Skin of body (tissue), 2 donors: ENCODE measurements around the gene DCUN1D4. TPM values are rescaled to one million over a fixed set of nuclear protein-coding genes. Genes with fewer than 3 reads are reported as not detected.
A peak's percentile ranks its signal among the peaks of the same experiment; 100 is the strongest.
"Not testable (repeated sequence)": the region's sequence is repeated elsewhere in the genome, so short reads cannot be mapped to it uniquely, and the experiment has no call there.

Experiments used
- DNase-seq: peaks from one replicate; lab custom pipeline; 2025; lab: John Stamatoyannopoulos, UW
- total RNA-seq: library from RNA; depleted of rRNA; stranded (reverse); fragments of >200 nt; gene quantifications from one replicate; pipeline ENCODE4 v1.2.3, GENCODE V29; 2014

Gene DCUN1D4
- total RNA-seq, 1 donor from 2014 or later: 31.9 TPM

DNA sequence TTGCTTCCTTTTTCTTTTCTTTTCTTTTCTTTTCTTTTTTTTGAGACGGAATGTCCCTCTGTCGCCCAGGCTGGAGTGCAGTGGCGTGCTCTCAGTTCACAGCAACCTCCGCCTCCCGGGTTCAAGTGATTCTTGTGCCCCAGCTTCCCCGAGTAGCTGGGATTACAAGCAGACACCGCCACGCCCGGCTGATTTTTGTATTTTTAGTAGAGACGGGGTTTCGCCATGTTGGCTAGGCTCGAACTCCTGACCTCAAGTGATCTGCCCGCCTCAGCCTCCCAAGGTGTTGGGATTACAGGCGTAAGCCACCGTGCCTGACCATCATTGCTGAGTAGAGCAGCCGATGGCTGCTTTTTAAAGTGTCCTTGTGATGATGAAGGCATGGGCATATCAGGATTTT is 50.4 kb downstream of the DCUN1D4 start:
- DNase-seq: not testable (repeated sequence)

DNA sequence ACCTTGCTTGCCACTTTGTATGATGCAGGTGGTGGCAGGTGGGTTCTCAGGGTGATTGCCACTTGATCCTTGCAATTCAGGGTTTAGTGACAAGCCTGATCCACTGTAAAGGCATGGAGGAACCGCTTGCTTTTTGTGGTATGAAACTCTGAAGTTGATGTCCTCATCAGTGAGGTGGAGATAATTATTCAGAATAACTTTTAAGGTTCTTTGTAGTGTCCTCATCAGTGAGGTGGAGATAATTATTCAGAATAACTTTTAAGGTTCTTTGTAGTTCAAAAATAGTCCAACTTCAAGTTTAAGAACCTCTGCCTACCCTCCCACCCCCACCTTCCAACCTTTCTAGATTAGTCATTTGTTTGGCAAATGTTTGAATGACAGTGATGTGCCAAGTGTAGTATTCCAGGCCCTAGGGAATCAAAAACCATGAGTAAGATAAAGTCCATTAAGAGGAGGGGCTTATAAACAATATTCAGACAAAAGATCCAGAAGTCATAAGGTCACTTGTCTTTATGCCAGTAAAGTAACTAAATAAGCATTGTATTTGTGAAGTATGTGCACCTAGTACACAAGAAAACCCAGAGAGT is 51.2 kb downstream of the DCUN1D4 start:
- no peak for DNase-seq

GRCh38 chr4:51895158-51895557 is 52.2 kb downstream of the DCUN1D4 start:
- DNase-seq: no peak

DNA sequence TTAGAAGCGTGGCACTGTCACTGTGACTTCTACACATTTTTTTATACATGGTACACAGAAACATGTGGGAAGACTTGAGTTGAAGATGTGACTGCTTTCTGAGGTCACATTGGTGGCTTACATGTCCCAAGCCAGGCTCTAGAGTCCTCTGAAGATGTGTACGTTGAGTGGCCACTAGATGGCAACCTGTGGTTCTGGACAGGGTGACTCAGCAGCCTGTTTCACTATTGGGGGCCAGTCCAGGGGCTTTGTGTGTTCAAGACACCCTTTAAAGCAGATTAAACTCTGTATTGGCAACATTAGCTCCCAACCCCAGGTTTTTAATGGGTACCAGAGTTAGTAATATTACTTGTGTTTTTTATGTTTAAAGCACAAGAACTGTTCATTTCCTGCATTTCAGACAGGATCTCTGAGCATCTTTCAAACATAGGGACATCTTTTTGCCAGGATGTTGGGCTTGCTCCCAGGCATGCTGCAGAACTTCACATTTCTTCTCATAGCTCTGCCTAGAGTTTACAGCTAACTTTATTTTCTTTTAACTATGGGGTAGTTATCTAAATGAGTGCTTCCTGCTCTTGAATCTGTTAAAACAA is 53.0 kb downstream of the DCUN1D4 start:
- DNase-seq: peak; percentile 37

- DNase-seq: no peak
Observed at GRCh38 chr4:51901363-51901762, 58.4 kb downstream of the DCUN1D4 start.

DNA sequence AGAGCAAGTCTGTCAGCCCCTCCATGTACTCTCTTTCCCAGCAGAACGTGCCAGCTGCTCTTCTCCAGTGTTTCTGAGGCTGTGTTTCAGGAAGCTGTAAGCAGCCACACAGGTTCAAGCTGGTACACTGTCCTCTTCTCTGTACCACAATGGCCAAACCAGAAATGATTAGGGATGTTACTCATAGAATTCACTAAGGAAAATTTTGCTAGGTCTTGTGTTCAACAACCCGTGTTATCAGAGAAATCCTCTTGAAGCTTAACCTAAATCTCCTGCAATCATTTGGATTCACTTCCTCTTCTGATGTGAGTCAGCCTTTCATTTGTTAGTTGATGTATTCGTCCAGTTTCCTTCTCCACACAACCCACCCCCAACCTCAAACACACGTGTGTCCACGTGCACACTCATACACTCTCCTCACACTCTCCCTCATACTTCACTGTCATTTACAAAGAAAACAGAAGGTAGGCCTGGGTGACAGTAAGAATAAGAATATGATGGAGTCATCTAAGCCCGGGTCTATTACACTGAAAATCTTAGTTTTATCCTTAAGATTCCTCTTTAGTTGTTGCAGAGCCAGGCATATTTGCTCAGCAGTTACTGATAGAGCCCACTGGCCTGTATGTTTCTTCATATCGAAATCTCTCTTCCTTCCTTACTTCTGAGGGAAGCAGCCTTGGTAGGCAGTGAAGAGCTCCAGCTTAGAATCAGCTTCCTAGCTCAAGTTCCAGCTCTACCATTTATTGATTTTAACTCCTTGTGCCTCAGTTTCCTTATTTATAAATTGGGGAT is 63.4 kb downstream of the DCUN1D4 start:
- no peak for DNase-seq

DNA sequence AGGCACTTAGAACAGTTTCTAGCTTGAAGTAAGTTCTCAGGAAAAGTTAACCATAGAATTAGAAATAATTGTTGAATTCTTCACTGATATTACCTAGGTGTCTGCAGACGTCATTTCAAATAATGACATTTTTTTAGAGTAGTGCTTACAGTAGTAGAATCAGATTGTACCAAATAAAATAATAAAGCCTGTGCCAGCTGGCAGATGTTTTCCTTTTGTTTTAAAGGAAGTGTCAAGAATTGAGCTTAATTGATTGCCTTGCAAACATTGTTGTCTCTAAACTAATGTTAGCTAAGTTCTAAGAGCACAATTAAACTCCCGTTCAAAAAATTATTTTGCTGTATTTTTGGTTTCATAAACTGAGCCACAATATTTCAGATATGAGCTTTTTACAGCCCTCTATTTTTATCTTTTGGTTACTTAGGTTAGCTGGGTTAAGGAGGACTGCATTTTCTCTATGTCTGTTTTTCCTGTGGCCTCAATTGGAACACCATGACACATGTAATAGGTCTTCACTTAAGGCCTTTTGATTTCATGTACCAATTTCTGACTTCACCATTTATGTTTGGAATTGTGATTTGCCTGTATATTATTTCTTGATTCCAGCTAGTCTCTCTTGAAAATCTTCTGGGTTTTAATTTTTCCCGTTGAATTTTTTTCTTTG is 64.2 kb downstream of the DCUN1D4 start:
- no peak for DNase-seq

DNA sequence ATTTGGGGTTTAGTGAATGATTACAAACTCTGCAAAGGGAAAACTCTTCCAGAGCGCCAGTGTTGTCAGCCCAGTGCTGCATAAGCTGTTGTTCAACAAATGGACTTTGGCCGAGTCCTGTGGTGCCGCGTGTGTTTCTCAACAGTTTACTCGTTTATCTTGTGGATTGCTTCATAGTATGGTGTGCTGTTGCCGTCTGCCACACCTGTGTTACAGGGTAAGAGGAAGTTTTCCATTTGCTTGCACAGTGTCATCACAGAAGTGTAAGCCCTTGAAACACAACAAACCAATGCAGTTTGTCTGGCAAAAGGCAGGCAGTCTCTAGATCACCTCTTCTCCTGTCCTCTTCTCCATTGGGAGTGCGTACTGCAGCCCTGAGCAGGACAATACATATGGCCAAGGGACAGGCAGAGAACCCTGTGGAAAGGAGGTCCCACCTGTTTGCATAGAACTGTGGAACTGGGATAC is 66.3 kb downstream of the DCUN1D4 start:
- DNase-seq: no peak

GRCh38 chr4:51918251-51918650 is 75.3 kb downstream of the DCUN1D4 start:
- no peak for DNase-seq

DNA sequence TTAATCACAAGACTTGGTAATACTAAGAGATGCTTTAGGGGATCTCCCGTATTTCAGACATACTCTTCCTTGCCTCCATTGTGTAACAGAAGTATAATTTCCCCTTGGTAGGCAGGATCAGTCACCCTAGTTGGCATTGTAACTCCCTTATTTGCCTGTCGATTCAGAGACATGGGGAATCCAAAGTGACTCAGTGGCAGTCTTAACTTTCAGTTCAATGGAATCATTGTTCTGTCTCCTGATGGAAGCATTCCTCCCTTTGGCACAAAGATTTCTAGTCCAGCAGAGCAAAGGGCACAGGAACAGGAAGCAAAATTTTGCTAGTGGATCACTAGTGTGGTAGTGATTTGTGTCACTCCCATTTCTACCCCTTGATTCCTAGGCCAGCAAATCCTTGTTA is 80.4 kb downstream of the DCUN1D4 start:
- no peak for DNase-seq

GRCh38 chr4:51925307-51925706 is 82.4 kb downstream of the DCUN1D4 start:
- DNase-seq: no peak

DNA sequence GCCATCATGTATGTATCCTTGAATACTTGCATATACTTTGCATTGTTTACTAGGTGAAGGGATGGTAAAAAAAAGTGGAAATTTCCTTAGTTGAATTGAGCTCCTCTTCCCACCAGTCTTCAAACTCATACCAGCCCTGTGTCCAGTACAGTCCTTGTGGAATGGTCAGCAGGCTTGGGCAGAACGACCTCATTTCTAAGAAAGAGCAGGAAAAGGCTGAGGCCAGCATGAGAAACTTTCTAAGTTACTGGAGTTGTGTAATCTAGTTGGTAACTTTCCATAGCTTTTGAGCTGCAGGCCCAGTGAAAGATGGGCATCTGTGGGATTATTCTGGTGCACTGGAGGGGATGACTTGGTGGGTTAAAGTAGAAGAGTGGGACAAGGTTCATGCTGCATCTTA is 87.6 kb downstream of the DCUN1D4 start:
- DNase-seq: no peak

- DNase-seq: no peak
Observed at GRCh38 chr4:51931461-51931860, 88.5 kb downstream of the DCUN1D4 start.

DNA sequence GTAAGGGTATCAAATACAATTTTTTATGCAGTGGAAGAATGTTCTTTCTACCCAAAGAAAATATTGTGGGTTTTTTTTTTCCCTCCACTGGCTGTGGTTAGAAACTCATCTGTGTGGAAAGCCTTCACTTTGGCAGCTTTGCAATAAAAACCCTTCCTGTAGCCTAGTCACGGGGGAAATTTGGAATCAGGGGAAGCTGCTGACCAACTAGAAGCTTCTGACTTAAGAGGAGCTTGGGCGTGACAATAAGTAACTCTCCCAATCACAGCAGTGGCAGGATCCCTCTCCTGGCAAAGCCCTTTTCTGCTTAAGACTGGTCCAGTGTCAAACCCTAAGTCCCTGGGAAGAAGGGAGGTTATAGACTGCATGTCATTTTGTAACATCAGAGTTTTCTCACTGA is 89.3 kb downstream of the DCUN1D4 start:
- no peak for DNase-seq

GRCh38 chr4:51932684-51933083 is 89.7 kb downstream of the DCUN1D4 start:
- no peak for DNase-seq

- DNase-seq: not testable (repeated sequence)
Observed at GRCh38 chr4:51940460-51940859, 97.5 kb downstream of the DCUN1D4 start.

DNA sequence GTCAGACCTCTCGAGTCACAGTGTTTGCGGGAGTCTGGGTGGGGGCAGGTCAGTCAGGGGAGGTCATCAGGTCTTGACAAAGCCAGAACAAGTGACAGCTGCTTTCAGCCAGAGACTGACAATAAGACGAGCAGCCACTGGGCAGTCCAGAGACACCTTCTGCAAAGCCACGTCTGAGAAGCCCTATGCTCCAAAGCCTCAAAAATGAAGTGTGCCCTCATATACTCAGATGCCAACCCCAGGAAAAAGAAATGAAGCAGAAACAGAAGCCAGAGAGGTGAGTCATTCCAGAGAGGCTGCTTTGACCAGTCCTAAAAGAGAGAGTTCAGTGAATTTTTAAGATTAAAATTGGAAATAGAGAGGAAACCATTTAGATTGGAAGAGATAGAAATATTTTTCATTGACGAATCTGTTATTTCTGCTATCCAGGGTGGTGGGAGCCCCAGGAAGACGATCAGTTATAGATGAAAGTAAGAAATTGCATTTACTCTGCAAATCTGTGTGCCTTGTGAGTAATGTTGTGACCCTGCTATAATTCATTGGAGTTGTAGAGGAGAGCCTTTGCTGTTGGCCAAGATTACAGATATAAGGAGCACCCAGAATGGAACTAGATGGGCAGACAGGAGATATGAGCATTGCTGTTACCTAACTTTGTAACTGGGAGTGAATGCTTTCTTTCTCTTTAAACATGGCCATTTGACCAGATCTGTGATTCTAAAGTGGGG is 99.3 kb downstream of the DCUN1D4 start:
- no peak for DNase-seq

GRCh38 chr4:51942833-51943215 is 99.9 kb downstream of the DCUN1D4 start:
- no peak for DNase-seq

DNA sequence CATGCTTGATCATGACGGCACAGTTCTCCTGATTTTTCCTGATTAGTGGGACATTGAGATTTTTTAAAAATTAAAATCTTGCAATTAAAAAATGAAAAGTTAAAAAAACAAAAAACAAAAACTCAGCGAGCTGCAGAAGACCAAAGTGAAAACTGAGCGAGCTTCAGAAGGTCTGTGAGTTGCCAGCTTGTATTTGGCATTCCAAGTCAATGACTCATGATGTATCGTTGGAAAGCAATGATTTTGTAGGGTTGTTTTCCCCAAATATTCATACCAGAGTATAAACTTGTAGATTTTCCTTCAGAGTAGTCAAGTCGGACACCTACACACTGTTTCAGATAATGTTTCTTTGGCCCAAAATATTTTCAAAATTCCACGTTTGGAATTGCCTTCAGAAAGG is 100.3 kb downstream of the DCUN1D4 start:
- no peak for DNase-seq

DNA sequence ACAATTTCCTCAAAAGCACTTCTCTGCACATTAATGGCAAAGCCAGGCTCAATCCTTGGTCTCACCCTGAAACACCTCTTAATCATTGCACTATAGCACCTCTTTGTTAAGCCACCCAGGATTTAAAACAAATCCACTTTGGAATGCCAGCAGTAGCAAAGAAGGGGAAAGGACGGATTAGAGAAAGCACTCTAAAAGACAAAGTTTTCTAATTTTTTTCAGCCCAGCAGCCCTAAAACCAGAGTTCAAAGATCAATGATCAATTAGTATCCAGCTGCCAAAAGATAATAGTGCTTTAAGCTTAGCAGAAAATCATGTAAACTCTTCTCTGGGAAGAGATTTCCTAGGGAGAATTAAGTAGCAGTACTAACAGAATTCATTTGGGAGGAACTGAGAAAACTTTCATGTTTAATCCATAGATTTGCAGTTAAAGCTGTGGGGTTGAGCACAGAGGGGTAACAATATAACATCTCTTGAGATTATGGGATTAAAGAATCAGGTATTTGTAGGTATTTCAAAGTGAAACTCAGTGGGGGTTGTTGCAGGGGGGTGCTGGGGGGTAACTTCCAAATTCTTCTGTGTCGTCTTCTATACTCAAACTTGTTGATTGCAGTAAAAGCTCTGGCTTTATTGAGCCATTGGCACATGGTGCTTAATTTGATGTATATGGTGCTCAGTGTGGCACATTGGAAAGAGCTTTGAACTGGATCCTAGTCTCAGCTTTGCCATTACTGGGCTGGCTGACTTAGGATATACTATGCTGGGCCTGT is 115.4 kb downstream of the DCUN1D4 start:
- no peak for DNase-seq

GRCh38 chr4:51960486-51960885 is 117.5 kb downstream of the DCUN1D4 start:
- no peak for DNase-seq
